ENCODE measurements around the gene S100A4. TPM values are rescaled to one million over a fixed set of nuclear protein-coding genes. Genes with fewer than 3 reads are reported as not detected.
"Not testable (repeated sequence)": the region's sequence is repeated elsewhere in the genome, so short reads cannot be mapped to it uniquely, and the experiment has no call there.

S100A4 gene
- total RNA-seq, 1 experiment from 2014 or later = 20.6 TPM

DNA sequence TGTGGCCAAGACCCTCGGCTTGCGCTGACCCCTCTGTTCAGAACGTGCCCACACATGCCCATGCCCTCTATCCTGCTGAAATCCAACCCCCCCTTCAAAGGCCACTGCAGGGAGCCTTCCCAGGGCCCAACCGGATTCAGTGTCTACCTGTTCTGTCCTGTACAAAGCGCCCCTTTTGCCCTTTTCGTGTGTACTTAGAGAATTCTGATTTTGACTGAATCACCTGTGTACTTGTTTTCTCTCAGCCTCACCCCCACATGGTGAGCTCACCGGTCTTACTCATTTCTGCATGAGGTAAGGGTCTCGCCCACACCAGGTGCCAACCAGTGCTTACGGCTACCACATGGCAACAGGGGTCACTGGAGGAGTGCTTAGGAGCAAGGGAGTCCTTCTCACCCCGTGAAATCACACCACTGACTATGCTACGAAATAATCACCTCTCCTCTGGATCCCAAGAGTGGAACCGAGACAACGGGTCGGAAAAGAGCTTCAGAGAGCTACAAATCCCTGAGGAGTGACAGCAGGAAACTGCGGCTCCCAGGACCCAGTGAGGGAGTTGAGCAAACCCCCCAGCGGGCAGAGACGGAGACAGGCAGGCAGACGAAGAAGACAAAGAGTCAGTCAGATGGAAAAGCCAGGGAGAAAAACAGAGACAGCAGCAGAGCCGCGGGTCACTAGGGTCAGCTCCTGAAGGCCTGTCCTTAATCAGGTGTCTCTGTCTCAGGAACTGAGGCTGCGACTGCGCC is 22.2 kb upstream of the S100A4 start:
- peak; percentile 90 for DNase-seq (ENCODE audit: low read depth)

DNA sequence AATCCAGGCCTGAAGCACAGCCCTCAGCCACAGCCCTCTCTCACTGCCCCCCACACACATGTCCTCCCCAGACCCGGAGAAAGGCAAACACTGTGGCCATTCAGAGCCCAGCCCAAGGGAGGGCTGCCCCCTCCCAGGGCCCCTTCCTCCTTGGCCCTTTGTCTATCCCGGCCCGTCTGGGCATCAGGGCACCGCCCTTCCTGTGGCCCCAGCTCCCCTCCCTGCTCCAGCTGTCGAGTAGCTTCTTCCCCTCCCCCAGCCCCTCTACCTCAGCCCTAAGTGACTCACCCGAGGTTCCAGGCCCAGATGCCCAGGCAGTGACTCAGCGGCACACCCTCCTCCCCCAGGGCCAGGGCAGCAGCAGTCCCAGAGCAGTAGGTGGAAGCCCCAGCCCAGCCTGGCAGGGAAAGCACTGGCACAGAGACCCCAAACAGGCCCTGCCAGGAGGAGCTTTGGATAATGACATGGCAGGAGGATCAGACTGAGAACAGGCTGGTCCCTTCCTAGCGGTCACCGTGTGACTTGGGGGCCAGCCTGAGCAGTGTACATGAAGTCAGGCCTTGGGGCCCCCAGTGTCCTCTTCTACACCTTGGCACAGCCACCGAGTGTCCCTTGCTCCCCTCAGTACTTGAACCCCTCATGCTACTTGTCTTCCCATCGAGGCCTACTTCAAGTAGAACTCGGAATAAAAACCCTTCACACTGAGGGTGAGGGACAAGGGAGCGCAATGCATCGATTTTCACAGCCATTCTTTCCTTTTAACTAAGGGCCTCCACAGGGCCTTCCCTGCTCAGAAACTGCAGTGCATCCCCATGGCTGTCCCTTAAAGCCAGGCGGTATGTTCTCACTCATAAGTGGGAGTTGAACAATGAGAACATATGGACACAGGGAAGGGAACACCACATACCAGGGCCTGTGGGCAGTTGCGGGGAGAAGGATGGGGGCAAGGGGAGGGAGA is 21.1 kb upstream of the S100A4 start:
- DNase-seq (ENCODE audit: low read depth) = peak; percentile 100

DNA sequence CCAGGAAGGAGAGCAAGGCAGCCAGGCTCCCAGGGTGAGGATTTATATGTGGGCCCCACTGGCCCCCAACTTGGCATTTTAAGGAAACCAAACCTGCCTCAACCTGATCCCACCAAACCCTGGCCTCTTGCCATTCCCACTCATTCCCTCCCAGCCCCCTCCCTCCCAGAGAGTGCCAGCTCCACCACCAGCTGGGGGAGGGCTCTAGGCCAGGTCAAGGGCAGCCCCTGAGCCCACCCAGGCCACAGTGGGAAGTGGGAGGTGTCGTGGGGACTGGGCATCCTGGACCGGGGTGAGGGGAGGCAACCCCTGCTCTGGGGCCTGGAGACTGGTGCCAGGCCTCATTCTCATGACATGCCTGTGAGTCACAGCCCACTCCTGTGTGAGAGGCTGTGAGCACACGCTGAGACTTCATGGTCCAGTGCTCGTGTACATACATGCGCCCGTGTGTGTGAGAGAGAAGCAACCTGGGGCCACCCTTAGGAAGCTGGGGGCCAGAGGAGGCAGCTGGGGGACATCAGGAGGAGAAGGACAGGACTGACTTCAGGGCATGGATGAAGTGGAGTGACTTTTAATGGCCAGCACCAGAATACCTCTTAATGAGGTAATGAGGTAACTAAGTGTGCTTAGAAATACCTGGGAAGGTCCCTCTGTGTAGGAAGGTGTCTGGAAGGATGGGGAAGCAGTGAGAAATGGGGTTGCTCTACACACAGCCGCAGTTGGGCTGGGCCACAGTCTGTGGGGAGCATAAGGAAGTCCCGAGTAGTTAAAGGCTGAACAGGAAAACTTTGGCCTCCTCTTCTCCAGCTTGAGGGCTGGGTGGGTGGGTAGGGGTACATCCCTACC is 20.1 kb upstream of the S100A4 start, which contains the start of gene S100A2:
Gene S100A2, minus strand, starts transcription at position 316 of the 846 bp plus-strand sequence. CDS start 1,967 bp downstream, outside the sequence.
- peak; percentile 99 for DNase-seq (ENCODE audit: low read depth)

DNA sequence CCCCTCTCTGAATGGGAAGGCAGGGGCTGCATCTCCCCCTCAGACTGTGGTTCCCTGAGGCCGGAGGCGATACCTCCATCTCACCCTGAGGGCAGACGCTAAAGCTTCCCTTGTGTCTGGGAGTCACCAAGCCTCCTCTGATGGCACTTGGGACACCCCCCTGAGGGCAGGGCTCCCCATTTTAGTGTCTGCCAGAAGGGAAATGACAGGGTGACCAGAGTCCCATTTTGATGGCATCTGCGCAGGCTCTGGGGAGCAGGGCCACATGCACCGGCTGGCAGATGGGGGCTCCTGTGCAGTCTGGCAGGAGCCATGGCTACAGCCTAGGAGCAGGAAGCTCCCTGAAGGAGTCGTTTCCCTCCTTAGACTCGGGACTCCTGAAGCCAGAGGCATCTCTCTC is 18.4 kb upstream of the S100A4 start:
- no peak for DNase-seq (ENCODE audit: low read depth)

DNA sequence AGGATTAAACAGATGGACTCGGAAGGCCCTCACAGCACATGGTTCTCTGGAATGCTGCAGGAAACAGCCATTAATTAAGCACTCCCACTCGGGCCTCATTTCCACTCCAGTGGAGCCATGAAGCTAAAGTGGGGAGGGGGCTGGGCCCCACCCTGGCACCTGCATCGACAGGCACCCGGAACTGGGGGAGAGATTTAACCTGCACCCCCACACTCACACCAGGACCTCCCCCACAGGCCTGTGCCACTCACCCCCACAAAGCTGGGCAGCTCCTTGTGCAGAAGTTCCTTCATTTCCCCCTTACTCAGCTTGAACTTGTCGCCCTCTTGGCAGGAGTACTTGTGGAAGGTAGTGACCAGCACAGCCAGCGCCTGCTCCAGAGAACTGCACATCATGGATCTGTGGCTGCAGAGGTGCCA is 17.9 kb upstream of the S100A4 start:
- DNase-seq (ENCODE audit: low read depth) = no peak

DNA sequence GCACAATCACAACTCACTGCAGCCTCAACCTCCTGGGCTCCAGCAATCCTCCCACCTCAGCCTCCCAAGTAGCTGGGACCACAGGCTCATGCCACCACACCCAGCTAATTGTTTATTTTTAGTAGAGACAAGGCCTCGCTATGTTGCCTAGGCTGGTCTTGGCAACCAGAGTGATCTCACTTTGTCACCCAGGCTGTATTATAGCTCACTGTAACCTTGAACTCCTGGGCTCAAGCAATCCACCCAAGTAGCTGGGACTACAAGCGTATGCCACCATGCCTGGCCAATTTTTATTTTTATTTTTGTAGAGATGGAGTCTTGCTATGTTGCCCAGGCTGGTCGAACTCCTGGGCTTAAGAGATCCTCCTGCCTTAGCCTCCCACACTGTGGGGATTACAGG is 16.4 kb upstream of the S100A4 start:
- DNase-seq (ENCODE audit: low read depth) = not testable (repeated sequence)

DNA sequence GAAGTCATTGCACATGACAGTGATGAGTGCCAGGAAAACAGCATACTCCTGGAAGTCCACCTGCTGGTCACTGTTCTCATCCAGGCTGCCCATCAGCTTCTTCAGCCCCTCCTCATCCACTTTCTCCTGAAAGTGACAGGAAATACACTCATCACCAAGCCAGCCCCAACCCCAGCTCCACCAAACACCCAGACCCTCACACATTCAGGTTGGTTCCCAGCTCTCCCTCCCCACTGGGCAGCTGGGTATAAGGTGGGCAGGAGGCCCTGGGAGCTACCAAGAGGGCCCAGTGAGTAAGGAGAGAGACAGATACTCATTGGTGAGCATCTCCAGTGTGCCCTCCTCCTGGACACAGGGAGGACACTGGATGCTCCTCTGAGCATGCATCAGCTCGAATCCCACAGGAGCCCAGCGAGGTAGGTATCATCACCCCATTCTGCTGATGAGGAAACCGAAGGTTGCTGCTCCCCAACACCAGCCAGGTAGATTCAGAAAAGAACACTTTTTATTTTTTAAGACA is 15.9 kb upstream of the S100A4 start:
- no peak for DNase-seq (ENCODE audit: low read depth)

DNA sequence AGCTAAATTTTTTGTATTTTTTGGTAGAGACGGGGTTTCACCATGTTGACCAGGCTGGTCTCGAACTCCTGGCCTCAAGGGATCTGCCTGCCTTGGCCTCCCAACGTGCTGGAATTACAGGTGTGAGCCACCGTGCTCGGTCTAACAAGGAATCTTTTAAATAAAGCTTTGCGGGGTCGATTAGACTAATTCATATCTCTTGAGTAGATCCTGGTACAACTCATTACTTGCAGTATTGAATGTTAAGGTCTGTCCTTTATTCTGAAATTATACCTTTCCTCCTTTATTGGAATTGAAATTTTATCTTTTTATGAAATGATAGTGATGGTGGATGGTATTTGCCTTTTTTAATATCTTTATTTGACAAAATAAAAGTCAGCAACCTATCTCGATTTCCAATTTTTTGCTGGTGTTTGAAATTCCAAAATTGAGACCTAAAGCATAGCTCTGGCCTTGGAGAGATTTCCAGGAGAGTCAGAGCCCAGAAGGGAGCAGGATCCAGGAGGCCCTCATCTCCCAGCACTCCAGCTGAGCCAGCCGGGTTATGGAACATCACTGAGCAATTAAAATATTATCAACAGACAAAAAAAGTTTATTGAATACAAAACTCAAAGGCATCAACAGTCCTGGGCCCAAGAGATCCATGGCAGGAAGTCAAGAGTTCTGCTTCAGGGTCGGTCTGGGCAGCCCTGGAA is 15.3 kb upstream of the S100A4 start:
- DNase-seq (ENCODE audit: low read depth) = no peak

DNA sequence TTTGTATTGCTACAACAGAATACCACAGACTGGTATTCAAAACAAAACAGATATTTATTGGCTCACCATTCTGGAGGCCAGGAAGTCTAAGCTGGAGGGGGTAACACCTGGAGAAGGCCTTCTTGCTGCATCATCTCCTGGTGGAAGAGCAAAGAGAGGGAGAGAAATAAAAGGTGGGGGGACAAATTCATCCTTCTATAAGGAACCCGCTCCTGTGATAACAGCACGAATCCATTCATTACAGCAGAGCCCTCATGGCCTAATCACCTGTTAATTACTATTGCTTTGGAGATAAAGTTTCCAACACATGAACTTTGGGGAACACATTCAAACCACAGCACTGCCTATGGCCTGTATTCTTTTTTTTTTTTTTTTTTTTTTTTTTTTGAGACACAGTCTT is 14.6 kb upstream of the S100A4 start:
- DNase-seq (ENCODE audit: low read depth) = no peak

DNA sequence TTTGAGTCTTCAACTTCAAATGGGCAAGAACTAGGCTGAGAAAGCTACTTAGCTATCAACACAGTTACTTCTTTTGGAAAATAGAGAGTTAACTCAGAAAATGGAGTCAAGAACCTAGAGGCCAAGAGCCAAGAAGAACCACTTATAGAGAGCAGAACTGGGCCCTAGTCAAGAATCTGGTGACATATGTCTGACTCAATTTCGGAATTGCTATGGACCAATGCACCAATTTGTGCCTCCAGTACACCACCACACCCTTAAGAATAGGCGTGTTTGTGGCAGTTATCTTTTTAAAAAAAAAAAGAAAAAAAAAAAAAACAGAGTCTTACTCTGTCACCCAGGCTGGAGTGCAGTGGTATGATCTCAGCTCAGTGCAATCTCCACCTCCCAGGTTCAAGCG is 12.3 kb upstream of the S100A4 start:
- DNase-seq (ENCODE audit: low read depth) = no peak

DNA sequence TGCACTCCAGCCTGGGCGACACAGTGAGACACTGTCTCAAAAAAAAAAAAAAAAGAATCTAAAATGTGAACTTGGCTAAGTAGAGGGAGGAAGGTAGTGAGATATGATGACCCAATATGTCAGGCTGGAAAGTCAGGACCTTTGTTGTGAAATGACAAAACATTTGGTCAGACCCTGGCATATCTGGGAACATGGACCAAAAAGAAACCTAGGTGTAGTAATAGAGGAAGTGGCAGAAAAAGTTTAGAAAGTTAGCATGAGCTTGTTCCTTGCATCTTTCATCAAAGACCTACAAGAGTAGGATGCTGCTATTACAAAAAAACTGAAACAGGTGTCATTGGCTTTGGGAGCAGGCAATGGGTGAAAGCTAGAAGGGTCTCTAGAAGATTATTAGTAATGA is 10.7 kb upstream of the S100A4 start:
- no peak for DNase-seq (ENCODE audit: low read depth)

DNA sequence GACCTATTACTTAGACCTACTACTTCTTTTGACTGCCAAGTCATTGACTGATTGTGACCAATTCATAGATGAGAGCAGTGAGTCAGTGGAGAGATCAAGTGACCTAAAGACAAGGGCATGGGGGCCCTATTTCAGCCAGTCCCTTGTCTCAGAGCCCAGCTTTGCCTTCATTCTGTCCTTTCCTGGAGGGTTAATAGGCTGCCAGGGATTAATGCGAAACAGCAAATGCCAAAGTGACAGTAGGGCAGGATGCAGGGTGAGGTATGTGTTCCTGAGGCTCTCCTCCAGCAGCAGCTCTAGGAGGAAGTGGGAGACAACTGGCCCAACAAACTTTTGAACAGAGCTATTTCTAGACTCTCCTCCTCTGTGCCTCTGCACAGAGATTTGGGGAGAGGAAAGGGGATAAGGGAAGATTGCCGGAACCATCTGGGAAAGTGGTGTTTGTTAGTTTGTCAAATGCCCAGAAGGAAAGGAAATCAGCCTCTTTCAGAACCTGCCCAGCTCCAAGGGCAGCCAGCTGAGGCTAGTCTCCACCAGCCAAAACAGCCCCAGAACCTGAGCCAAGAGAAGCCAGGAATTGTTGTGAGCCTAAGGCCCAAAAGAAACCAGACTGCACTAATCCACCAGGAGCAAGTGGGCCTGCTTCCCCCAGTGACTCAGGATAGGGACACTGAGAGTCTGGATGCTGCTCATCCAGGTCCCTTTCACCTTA is 8.4 kb upstream of the S100A4 start:
- DNase-seq (ENCODE audit: low read depth) = no peak

DNA sequence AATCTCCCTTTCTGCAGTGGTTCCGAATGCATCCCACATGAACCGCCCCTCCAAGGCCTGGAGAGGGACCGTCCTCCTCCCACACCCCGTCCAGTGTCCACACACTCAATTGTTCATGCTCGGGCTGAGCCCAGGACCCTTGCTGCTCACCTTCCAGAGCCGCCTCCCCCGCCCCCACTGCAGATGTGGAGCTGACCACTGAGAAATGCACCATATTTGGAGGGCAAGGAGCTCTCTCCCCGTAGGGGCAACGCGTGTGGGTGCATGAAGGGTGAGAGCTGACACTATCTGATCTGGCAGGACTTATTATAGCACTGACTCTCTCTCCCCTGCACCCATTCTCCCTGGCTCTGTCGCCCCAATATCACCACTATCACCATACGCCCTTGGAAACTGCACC is 7.5 kb upstream of the S100A4 start:
- no peak for DNase-seq (ENCODE audit: low read depth)

DNA sequence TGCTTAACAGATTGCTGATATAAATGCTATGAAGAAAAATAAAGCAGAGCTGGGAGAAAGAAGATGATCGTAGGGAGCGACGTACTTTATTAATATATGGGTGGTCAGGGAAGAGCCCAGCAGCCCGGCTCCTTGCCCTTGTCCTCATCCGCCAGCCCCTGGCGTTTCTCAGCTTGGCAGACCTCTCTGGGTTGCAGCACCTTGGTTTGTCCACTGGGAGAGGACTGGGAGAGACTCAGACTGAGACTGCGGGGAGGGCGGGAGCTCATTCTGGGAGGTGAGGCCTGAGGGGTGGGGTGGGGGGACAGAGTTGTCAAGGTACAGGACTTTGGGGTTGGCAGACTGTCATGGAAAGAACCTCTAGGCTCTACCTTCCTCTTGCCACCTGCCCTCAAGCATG is 6.7 kb upstream of the S100A4 start:
- no peak for DNase-seq (ENCODE audit: low read depth)

DNA sequence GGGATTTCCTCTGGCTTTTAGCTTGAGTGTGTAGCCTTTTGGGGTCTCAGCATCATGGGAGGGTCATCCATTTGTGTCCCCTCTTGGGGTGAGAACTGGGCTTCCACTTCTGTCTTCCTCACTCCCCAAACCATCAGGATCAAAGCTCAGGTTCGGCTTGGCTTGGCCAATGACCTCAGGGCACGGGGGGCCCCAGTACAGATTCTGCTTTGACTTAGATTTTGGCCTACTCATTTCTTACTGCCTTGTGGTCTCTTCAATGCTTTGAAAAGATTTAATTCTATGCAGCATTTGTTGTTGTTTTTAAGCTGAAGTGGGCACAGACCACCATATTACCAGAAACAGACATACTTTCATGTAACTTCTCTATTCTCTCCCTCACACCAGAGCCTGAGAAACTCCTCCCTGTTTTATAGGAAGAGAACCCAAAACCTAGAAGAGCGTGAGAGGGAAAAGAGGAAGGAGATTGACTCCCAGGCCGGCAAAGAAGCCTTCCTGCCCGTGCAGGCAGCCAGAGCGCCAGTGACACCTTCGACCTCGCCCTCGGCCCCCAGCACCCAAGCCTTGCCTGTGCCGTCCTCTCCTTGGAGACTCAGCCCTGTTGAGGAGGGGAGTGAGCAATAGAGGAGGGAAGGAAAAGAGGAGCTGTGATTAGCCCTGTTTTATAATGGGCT is 5.4 kb upstream of the S100A4 start:
- DNase-seq (ENCODE audit: low read depth) = no peak

DNA sequence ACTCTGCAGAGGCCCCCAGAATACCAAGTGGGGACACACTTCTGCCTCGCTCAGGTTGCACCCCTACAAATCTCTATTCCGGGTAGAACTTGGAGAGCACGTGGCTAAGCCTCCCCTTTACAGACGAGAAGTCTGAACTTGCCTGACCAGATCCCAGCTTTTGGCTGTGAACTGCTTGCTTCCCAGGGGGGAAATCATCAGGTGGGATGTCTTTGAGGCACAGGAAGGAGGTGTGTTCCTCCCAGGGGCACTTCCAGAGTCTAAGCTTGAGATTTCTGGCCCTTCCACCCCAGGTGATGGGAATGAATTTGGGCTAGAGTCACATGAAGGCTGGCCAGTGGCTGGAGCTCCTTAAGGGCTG is 4.8 kb upstream of the S100A4 start:
- DNase-seq (ENCODE audit: low read depth) = no peak

DNA sequence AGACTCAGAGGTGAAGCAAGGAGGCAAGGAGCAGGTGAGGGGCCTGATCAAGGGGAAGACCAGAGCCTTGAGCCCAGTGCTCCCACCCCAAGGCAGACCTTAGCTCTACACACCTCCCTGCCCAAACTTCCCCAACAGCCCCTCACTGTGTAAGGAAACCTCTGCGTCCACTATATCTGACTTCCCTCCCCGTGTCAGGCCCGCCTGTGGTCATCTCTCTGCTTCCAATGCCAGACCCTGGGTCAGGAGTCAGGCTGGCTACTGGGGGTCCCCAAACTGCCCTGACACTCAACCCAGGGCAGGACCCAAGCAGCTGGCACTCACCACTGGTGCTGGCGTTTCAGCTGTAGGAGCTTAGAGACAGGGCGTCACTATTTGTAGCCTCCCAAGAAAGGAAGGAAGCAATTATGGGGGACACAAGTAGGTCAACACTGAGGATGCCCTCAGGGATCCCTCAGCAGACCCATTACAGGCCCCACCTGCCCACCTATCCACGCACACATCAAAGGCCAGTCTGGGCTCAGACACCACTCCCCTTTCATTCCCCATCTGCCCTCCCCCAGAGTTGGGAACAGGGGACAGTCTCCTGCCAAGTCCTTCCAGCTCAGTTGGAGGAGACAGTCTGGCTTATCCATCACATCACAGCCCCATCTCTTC is 4.3 kb upstream of the S100A4 start:
- no peak for DNase-seq (ENCODE audit: low read depth)

DNA sequence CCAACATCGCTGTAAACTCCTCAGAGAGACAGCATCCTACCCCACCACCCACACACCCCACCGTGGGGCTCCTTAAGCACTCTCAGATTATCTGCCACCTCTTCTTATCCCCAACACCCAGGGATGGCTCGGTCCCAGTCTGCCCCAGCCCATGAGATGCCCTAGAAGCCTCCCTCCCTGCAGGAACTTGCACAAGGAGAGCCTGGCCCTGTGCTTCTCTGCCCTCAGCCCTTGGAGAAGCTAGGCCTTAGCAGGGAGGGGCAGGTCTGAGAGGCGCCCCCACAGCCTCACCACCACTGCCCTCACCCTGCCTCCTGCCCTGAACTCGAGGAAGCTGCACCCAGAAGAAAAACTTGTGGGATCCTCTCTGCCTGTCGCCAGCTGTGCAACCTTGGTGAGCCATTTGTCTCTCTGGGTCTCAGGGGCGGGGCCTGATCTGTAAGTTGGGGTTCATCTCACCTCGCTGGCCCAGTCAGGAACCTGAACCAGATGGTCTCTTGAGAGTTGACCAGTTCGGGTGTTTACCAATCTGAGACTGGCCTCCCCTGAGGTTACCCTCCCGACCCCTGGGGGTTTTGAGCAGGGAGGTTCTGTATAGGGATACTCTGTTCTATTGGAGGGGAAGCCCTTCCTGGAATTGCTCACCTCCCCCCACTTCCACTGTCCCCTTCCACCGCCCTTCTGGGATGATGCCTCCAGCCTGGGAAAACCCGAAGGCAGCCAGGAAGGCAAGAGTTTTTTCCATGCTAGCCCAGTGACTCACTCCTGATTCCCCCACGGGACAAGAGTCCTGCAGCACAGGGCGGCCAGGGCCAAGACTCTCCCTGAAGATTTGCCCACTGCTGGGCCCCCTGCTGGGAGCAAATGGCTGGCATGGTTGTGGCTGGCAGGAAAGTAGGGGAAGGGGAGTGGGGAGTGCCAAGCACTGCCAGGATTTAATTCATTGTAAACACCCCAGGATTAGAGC is 3.4 kb upstream of the S100A4 start, which contains the start of gene S100A3:
Gene S100A3, minus strand, starts transcription at position 537 of the 967 bp plus-strand sequence. CDS start 773 bp downstream, outside the sequence.
- DNase-seq (ENCODE audit: low read depth) = peak; percentile 94
